Effector memory CD8-positive, alpha-beta T cell (primary cell): Measurements from ENCODE around the gene C3orf20.
"Not testable (repeated sequence)": the region's sequence is repeated elsewhere in the genome, so short reads cannot be mapped to it uniquely, and the experiment has no call there.

Experiments used
- ATAC-seq: fragments of 150-1000 bp; cut with Tn5 transposase; replicated peaks from 2 replicates; pipeline ENCODE4 v1.10.0; 2021; ENCODE audit warnings: mild to moderate bottlenecking, moderate library complexity
- DNase-seq, 3 experiments: peaks; one replicate each; pipeline ENCODE4 v3.0.0; 2021
- H3K27ac Mint-ChIP-seq, 2 donors: one replicate each; pipeline ENCODE4 v1.8.0; 2022; ENCODE audit warnings: mild to moderate bottlenecking in 2 of 2, mixed read lengths in 2 of 2, moderate library complexity in 2 of 2
- H3K27me3 Mint-ChIP-seq, 2 donors: one replicate each; pipeline ENCODE4 v1.8.0; 2022; ENCODE audit warnings: mixed read lengths in 2 of 2
- H3K36me3 Mint-ChIP-seq: one replicate; pipeline ENCODE4 v1.8.0; 2022; ENCODE audit warnings: mild to moderate bottlenecking, moderate library complexity, mixed read lengths; ENCODE audit not compliant: insufficient read depth
- H3K4me1 Mint-ChIP-seq, 2 donors: one replicate each; pipeline ENCODE4 v1.8.0; 2022; ENCODE audit warnings: low read depth in 2 of 2, mixed read lengths in 2 of 2
- H3K4me3 Mint-ChIP-seq, 2 donors: one replicate each; pipeline ENCODE4 v1.8.0; 2022; ENCODE audit warnings: mild to moderate bottlenecking in 2 of 2, mixed read lengths in 2 of 2, moderate library complexity in 2 of 2
- H3K9me3 Mint-ChIP-seq, 2 donors: one replicate each; pipeline ENCODE4 v1.8.0; 2022; ENCODE audit warnings: mixed read lengths in 2 of 2

Gene C3orf20

DNA sequence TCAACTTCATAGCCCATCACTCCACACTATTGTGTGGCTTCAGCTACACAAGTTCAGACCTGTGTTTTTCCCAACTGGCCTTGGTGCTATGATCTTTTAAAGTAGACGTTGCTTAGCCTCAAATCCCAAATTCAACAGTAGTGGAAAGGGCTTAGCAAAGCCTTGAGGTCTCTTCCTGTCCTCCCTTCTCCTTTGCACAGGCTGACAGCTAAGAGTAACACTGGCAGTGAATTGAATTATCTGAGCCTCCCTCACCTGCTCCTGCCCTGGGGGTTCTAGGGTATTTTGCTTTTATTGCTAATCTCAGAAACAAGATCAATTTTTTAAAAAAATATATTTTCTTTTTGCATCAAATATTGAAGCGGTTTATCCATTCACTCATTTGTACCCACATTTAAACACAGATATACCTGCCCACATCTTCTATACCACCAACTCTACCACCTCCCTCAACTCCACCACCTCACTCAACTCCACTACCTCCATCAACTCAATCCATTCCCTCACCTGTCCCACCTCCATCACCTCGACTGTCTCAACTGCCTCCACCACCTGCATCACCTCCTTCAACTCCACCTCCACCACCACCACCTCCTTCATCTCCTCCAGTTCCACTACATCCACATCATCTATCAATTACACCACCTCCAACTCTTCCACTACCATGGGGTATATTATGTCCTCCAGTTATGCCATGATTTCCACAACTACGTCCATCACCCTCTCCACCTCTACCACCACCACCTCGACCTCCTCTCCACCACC lies 133.7 kb downstream of the C3orf20 start:
- H3K4me3 Mint-ChIP-seq = no peak overlapping the region
- H3K9me3 Mint-ChIP-seq = no peaks in the 10 kb centered on the region
- no peak overlapping the region for H3K27ac Mint-ChIP-seq
- DNase-seq = no peak
- H3K27me3 Mint-ChIP-seq = peaks cover 66 to 89% of the 10 kb centered on the region in 2 donors
- H3K36me3 Mint-ChIP-seq = no peaks in the 10 kb centered on the region
- no peak for ATAC-seq
- peaks cover 0 to 7% of the 10 kb centered on the region in 2 donors for H3K4me1 Mint-ChIP-seq

GRCh38 chr3:14809611-14810010 lies 134.7 kb downstream of the C3orf20 start:
- H3K27me3 Mint-ChIP-seq = peaks cover 66 to 89% of the 10 kb centered on the region in 2 donors

DNA sequence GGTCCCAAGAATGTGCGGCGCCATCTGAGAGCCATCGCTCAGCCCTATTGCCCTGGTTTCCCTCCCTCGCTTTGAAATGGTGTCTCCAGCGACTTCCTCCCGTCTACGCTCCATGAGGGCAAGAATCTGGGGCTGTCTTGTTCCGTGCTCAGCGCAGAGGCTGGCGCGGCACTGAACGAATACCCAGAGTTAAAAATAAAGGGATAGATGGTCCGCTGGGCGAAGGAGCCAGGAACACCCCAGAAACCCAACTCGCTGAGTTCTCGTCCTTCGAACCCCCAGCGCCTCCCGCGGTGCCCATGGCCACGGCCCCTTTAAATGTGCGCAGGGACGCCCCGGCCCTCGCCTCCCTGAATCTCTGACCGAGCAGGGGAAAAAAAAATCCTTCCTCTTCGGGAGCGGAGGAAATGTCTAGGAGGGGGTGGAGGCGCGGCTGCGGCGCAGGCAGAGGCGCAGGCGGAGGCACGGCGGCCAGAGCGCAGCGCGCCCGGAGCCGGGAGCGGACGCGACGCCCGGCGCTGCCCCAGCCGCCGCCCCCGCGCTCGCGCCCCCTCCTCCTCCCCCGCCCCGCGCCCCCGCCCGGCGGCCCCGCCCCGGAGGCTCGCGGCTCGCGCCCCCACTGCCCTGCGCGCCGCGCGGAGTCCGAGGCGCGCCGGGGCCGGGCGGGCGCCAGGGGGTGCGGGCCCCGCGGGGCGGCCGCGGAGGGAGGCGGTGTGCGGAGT lies 135.3 kb downstream of the C3orf20 start:
- H3K36me3 Mint-ChIP-seq = no peaks in the 10 kb centered on the region
- peaks cover 0 to 6% of the 10 kb centered on the region in 2 donors for H3K4me1 Mint-ChIP-seq
- no peaks in the 10 kb centered on the region for H3K9me3 Mint-ChIP-seq
- ATAC-seq = no peak
- DNase-seq = no peak
- H3K4me3 Mint-ChIP-seq = no peak overlapping the region
- peaks cover 66 to 89% of the 10 kb centered on the region in 2 donors for H3K27me3 Mint-ChIP-seq
- no peak overlapping the region for H3K27ac Mint-ChIP-seq

More at GRCh38 chr3:14809611-14810010, 134.7 kb downstream of the C3orf20 start:
- not testable (repeated sequence) for ATAC-seq, H3K27ac Mint-ChIP-seq, H3K9me3 Mint-ChIP-seq, H3K36me3 Mint-ChIP-seq, H3K4me1 Mint-ChIP-seq, DNase-seq, H3K4me3 Mint-ChIP-seq

DNA sequence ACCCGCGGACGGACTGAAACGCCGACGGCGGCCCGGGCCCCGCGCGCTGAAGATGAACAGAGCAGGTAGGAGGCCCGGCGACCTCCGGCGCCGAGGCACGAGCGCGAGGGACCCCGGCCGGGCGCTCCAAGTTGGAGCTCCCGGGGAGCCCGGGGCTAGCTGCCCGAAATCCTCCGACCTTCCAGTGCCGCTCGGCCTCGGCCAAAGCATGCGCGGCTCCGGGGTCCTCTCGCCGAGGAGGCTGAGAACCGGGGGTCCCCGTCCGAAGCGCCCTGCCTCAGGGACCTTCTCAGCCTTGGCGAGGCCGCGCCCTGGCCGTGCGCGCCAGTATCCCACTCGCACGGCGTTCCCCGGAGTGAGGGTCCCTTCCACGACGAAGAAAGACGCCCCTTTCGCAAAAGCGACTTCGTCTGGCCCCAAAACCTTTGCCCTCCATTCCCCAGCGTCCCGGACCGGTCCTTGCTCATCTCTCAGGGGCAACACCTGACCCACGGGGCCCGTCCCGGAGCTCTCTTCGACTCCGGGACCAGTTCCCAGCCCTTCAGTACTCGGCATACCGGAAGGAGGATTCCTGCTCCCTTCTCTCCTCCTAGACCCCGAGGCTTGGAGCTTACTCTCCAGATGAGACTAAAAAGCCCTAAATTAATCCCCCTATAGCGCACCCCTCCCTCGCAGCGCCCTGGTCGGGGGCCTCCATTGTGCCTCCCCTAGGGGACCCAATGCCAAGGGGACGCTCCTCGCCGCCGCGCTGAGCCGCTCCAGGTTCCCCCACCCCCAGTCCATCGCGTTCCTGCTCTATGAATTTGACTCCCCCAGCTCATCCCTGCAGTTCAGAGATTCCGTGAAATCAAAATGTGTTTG lies 136.1 kb downstream of the C3orf20 start:
- Mint-ChIP-seq H3K4me3 (peak overlapping the region; percentile 14 to 46), H3K27me3 (peaks cover 65 to 90% of the 10 kb centered on the region in 2 donors)
- no peak for DNase-seq

GRCh38 chr3:14811684-14812083 lies 136.7 kb downstream of the C3orf20 start:
- Mint-ChIP-seq H3K4me3 (no peak overlapping the region), H3K36me3 (no peaks in the 10 kb centered on the region), H3K4me1 (peaks cover 0 to 5% of the 10 kb centered on the region in 2 donors), H3K27me3 (peaks cover 64 to 89% of the 10 kb centered on the region in 2 donors), H3K9me3 (no peaks in the 10 kb centered on the region), H3K27ac (no peak overlapping the region)
- no peak for ATAC-seq
- no peak for DNase-seq

More for the DNA sequence above, 136.1 kb downstream of the C3orf20 start:
- no peaks in the 10 kb centered on the region for H3K36me3 Mint-ChIP-seq
- no peaks in the 10 kb centered on the region for H3K9me3 Mint-ChIP-seq
- no peak for ATAC-seq
- peaks cover 0 to 5% of the 10 kb centered on the region in 2 donors for H3K4me1 Mint-ChIP-seq
- H3K27ac Mint-ChIP-seq = no peak overlapping the region

GRCh38 chr3:14812196-14812790 lies 137.4 kb downstream of the C3orf20 start:
- Mint-ChIP-seq H3K27ac (no peak overlapping the region), H3K27me3 (peaks cover 58 to 84% of the 10 kb centered on the region in 2 donors), H3K9me3 (no peaks in the 10 kb centered on the region), H3K4me1 (peaks cover 0 to 2% of the 10 kb centered on the region in 2 donors), H3K36me3 (no peaks in the 10 kb centered on the region), H3K4me3 (no peak overlapping the region)
- DNase-seq = no peak
- no peak for ATAC-seq

DNA sequence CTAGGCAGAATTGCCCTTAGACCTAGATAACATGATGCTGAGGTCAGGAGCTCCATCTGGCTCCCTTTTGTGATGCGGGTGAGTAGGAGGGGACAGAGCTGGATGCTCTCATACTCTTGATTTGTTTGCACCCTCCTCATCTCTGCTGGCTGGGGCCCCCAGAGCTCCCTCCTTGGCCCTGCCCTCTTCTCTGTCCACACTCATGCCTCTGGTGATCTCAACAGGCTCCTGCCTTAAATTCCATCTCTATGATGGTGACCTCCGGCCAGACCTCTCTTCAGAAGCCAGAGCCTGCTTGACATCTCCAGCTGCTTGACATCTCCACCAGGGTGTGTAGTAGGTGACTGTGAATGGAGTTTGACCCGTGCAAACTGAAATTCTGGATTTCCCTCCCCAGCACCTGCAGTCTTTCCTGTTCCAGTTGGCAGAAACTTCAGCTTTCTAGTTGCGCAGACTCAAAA lies 139.5 kb downstream of the C3orf20 start:
- Mint-ChIP-seq H3K27me3 (peaks cover 51 to 87% of the 10 kb centered on the region in 2 donors), H3K9me3 (no peaks in the 10 kb centered on the region), H3K4me3 (no peak overlapping the region), H3K36me3 (no peaks in the 10 kb centered on the region), H3K4me1 (peaks cover 0 to 2% of the 10 kb centered on the region in 2 donors), H3K27ac (no peak overlapping the region)
- DNase-seq (no peak), ATAC-seq (no peak)

- ATAC-seq (no peak), DNase-seq (no peak)
- Mint-ChIP-seq H3K27me3 (peaks cover 59 to 93% of the 10 kb centered on the region in 2 donors), H3K4me1 (no peaks in the 10 kb centered on the region), H3K4me3 (no peak overlapping the region), H3K9me3 (no peaks in the 10 kb centered on the region), H3K27ac (no peak overlapping the region), H3K36me3 (peaks cover 3% of the 10 kb centered on the region)
These were observed 141.4 kb downstream of the C3orf20 start for GRCh38 chr3:14816359-14816758.

DNA sequence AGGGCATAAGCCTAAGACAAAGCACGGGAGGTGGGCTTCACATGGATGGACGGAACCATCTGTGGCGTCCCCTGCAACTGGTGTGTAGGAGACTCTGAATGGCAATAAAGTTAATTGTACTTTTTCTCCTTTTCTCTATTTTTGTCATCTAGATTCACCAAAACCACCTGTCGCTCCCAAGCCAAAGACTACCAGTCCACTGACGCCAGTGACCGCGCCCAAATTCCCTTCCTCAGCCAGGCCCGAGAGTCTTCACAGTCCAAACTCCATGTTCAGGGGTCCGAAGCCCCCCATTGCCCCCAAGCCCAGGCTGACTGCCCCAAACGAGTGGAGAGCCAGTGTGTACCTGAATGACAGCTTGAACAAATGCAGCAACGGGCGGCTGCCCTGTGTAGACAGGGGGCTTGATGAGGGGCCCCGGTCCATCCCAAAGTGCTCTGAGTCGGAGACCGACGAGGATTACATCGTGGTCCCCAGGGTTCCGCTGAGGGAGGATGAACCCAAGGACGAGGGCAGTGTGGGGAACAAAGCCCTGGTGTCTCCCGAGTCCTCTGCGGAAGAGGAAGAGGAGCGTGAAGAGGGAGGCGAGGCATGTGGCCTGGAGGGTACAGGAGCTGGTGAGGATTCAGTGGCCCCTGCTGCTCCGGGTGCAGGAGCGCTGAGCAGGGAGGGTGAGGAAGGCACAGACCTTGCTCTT lies 144.0 kb downstream of the C3orf20 start, which contains the start of gene FGD5:
FGD5 (plus strand) TSS at position 159 of the 697 bp plus-strand sequence; CDS start at position 269, 110 bp downstream.
- Mint-ChIP-seq H3K36me3 (peaks cover 3% of the 10 kb centered on the region), H3K27ac (no peak within 1 kb of the TSS), H3K4me3 (no peak within 1 kb of the TSS), H3K9me3 (no peaks in the 10 kb centered on the region), H3K27me3 (peaks cover 34 to 84% of the 10 kb centered on the region in 2 donors), H3K4me1 (no peaks in the 10 kb centered on the region)
- DNase-seq (no peak), ATAC-seq (no peak)

- ATAC-seq (no peak), DNase-seq (no peak)
- Mint-ChIP-seq H3K4me3 (no peak overlapping the region), H3K36me3 (peaks cover 3% of the 10 kb centered on the region), H3K27ac (no peak overlapping the region), H3K4me1 (no peaks in the 10 kb centered on the region), H3K9me3 (no peaks in the 10 kb centered on the region), H3K27me3 (peaks cover 34 to 82% of the 10 kb centered on the region in 2 donors)
These were observed 144.7 kb downstream of the C3orf20 start for GRCh38 chr3:14819671-14820070.

DNA sequence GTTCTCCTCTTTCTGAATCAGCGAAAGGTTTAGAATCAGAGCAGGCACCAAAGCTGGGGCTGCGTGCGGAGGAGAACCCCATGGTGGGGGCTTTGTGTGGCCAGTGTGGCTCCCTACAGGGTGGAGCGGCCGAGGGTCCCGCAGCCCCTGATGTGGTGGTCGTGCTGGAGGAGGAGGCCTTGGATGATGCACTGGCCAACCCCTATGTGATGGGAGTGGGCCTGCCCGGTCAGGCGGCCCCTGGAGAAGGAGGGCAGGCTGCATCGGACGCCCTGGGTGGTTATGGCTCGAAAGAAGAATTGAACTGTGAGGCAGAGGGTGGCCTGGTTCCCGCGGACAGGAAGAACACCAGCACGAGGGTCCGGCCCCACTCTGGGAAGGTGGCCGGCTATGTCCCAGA lies 145.2 kb downstream of the C3orf20 start:
- Mint-ChIP-seq H3K9me3 (no peaks in the 10 kb centered on the region), H3K36me3 (peaks cover 3% of the 10 kb centered on the region)

DNA sequence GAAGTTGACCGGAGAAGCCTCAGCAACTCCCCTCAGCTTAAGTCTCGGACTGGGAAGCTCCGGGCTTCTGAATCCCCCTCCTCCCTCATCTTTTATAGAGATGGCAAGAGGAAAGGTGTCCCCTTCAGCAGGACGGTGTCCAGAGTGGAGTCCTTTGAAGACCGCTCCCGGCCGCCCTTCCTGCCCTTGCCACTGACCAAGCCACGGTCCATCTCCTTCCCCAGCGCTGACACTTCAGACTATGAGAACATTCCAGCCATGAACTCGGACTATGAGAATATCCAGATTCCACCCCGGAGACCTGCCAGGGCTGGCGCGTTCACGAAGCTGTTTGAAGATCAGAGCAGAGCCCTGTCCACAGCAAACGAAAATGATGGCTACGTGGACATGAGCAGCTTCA lies 146.2 kb downstream of the C3orf20 start:
- ATAC-seq (no peak), DNase-seq (no peak)
- Mint-ChIP-seq H3K9me3 (no peaks in the 10 kb centered on the region), H3K4me1 (no peaks in the 10 kb centered on the region), H3K27me3 (peaks cover 28 to 71% of the 10 kb centered on the region in 2 donors), H3K36me3 (peaks cover 3% of the 10 kb centered on the region), H3K4me3 (no peak overlapping the region), H3K27ac (no peak overlapping the region)

More for the DNA sequence above, 145.2 kb downstream of the C3orf20 start:
- Mint-ChIP-seq H3K4me1 (no peaks in the 10 kb centered on the region), H3K4me3 (no peak overlapping the region), H3K27ac (no peak overlapping the region), H3K27me3 (peaks cover 30 to 77% of the 10 kb centered on the region in 2 donors)
- DNase-seq = no peak
- no peak for ATAC-seq
